Measurements from ENCODE around the gene LTC4S. TPM values are rescaled to one million over a fixed set of nuclear protein-coding genes. Genes with fewer than 3 reads are reported as not detected.

LTC4S gene
- total and polyA plus RNA-seq, 2 donors (not counting 3 experiments of a cell fraction or from before 2014, with no cell fraction given): 0.95 to 6.3 TPM

DNA sequence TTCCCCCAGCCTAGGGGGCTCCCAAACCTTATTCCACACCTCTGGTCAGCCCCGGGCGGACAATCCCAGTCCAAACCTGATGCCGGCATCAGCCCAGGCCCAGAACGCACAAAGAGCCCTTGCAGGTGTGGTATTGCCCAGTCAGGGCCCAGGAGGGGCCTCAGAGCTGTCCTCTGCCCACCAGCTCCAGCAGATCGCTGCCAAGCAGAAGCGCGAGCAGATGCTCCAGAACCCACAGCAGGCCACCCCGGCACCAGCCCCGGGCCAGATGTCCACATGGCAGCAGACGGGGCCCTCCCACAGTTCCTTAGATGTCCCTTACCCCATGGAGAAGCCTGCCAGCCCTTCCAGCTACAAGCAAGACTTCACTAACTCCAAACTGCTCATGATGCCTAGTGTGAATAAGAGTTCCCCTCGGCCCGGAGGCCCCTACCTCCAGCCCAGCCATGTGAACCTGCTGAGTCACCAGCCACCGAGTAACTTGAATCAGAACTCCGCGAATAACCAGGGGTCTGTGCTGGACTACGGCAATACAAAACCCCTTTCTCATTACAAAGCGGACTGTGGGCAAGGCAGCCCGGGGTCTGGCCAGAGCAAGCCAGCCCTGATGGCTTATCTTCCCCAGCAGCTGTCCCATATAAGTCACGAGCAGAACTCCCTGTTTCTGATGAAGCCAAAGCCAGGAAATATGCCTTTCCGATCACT, 27.6 kb upstream of the LTC4S start:
- Histone ChIP-seq H3K27ac (ENCODE audit: insufficient read depth, low read depth, low read length) (peak overlapping the region; percentile 87), H3K9ac (replicated peaks; ENCODE audit: extremely low read depth, insufficient read depth, low read length) (peak overlapping the region; percentile 54), H3K4me3 (replicated peaks in 1 of 3; ENCODE audit: insufficient read depth in 1 of 3, low read depth in 1 of 3, low read length in 3 of 3) (peak overlapping the region in 1 of 3 experiments; percentile 10), H3K79me2 (ENCODE audit: control insufficient read depth, insufficient read depth, low read length) (peaks cover 44% of the 10 kb centered on the region), H3K27me3 (ENCODE audit: control insufficient read depth in 2 of 2, insufficient read depth in 2 of 2, low read length in 2 of 2) (no peaks in the 10 kb centered on the region), H3K4me1 (ENCODE audit: control insufficient read depth, extremely low read depth, insufficient read depth, low read length) (peaks cover 51% of the 10 kb centered on the region), H3K36me3 (ENCODE audit: control insufficient read depth in 2 of 2, extremely low read depth in 1 of 2, insufficient read depth in 2 of 2, low read length in 2 of 2) (peaks cover 0 to 9% of the 10 kb centered on the region in 2 experiments), H3K9me1 (replicated peaks; ENCODE audit: control insufficient read depth, extremely low read depth, insufficient read depth, low read length) (no peaks in the 10 kb centered on the region), H2AFZ (ENCODE audit: low read depth, low read length) (no peak overlapping the region), H3K9me3 (replicated peaks; ENCODE audit: control insufficient read depth, insufficient read depth, low read length) (no peaks in the 10 kb centered on the region), H4K20me1 (replicated peaks; ENCODE audit: control insufficient read depth, extremely low read depth, insufficient read depth, low read length) (no peaks in the 10 kb centered on the region), H3K4me2 (ENCODE audit: insufficient read depth, low read length) (peak overlapping the region; percentile 7)
- TSS peak; percentile 49 for BruUV-seq (replicated peaks)
- POLR2A ChIA-PET: no interaction called here
- intact Hi-C loops (cut with micrococcal nuclease) (no loop called here), dilution Hi-C loops (cut with MboI; ENCODE audit: extremely low pct_ligation_motif_present, low sequenced_read_pairs) (no loop called here)
- DNase-seq (ENCODE audit: low read depth, low spot score) (peak; percentile 69), FAIRE-seq (peak; percentile 57)
- TF ChIP-seq FOS (IDR thresholded peaks at IDR 0.05; ENCODE audit: borderline replicate concordance, insufficient read depth, low read length) (no peak), GATA2 (IDR thresholded peaks at IDR 0.05; ENCODE audit: insufficient read depth, insufficient read length, low read depth, low read length) (no peak), MYC (IDR thresholded peaks at IDR 0.05; ENCODE audit: low read depth, low read length) (no peak)
- CTCF ChIA-PET: interaction anchor here (0.6 to 7.1 kb wide), 6 partner anchors 11 to 48 kb away, joined by 3 to 103 read pairs (median 4); partner anchors contain the start of gene LTC4S

DNA sequence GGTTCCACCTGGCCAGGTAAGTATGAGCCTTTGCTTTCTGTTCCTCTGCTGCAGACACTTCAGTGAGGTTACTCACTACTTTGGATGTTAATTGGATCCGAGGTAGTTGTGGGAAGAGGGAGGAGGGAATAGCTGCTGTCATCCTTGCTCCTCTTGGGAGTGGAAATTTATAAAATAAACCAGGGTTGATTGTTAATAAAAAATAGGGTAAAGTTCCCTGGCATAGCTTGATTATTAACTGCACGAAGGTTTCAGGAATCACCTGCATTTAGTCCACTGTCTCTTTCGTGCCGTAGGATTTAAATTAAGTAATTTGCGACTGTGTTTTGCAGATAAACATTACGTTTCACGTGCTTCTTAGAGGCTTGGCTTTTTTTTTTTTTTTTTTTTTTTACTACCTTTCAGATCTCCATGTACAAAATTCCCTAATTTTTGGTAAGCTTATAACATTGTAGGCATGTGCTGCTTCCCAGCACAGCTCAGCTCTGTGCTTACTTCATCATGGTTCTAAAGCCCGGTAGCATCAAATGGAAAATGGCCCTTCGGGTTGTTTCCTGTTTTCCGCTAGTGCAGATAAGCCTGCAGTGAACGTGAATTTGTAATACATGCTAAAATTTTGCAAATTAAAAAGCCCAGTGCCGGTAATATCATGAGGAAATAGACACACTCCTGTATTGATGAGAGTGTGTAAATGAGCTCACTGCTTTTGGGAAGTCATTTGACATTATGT, 26.9 kb upstream of the LTC4S start:
- Histone ChIP-seq H3K4me3 (replicated peaks in 1 of 3; ENCODE audit: insufficient read depth in 1 of 3, low read depth in 1 of 3, low read length in 3 of 3) (peak overlapping the region in 1 of 3 experiments; percentile 10), H3K4me1 (ENCODE audit: control insufficient read depth, extremely low read depth, insufficient read depth, low read length) (peaks cover 49% of the 10 kb centered on the region), H3K27me3 (ENCODE audit: control insufficient read depth in 2 of 2, insufficient read depth in 2 of 2, low read length in 2 of 2) (no peaks in the 10 kb centered on the region), H3K9me3 (replicated peaks; ENCODE audit: control insufficient read depth, insufficient read depth, low read length) (no peaks in the 10 kb centered on the region), H3K9ac (replicated peaks; ENCODE audit: extremely low read depth, insufficient read depth, low read length) (peak overlapping the region; percentile 18), H3K36me3 (ENCODE audit: control insufficient read depth in 2 of 2, extremely low read depth in 1 of 2, insufficient read depth in 2 of 2, low read length in 2 of 2) (peaks cover 6 to 11% of the 10 kb centered on the region in 2 experiments), H3K79me2 (ENCODE audit: control insufficient read depth, insufficient read depth, low read length) (peaks cover 42% of the 10 kb centered on the region), H3K9me1 (replicated peaks; ENCODE audit: control insufficient read depth, extremely low read depth, insufficient read depth, low read length) (no peaks in the 10 kb centered on the region), H2AFZ (ENCODE audit: low read depth, low read length) (no peak overlapping the region), H3K27ac (ENCODE audit: insufficient read depth, low read depth, low read length) (peak overlapping the region; percentile 87), H3K4me2 (ENCODE audit: insufficient read depth, low read length) (peak overlapping the region; percentile 7), H4K20me1 (replicated peaks; ENCODE audit: control insufficient read depth, extremely low read depth, insufficient read depth, low read length) (no peaks in the 10 kb centered on the region)
- FAIRE-seq (peak; percentile 75), DNase-seq (ENCODE audit: low read depth, low spot score) (peak; percentile 50)
- no peak for TF ChIP-seq POLR2AphosphoS5 (IDR thresholded peaks at IDR 0.05; ENCODE audit: insufficient read depth, low read depth, low read length)
- TF ChIP-seq, protein P1, sequence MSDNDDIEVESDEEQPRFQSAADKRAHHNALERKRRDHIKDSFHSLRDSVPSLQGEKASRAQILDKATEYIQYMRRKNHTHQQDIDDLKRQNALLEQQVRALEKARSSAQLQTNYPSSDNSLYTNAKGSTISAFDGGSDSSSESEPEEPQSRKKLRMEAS (IDR thresholded peaks at IDR 0.05; ENCODE audit: insufficient read depth, insufficient read length): no peak
- no peak for TF ChIP-seq GATA2 (IDR thresholded peaks at IDR 0.05; ENCODE audit: insufficient read depth, insufficient read length, low read depth, low read length)
- no peak for TF ChIP-seq EZH2 (IDR thresholded peaks at IDR 0.05; ENCODE audit: borderline replicate concordance, low read depth, low read length, severe bottlenecking)
- TF ChIP-seq JUN (IDR thresholded peaks at IDR 0.05; ENCODE audit: borderline replicate concordance, insufficient read depth, insufficient read length, low read depth): no peak
- TF ChIP-seq POLR2A (IDR thresholded peaks at IDR 0.05; ENCODE audit: low read depth, low read length): no peak
- TF ChIP-seq, protein P2, sequence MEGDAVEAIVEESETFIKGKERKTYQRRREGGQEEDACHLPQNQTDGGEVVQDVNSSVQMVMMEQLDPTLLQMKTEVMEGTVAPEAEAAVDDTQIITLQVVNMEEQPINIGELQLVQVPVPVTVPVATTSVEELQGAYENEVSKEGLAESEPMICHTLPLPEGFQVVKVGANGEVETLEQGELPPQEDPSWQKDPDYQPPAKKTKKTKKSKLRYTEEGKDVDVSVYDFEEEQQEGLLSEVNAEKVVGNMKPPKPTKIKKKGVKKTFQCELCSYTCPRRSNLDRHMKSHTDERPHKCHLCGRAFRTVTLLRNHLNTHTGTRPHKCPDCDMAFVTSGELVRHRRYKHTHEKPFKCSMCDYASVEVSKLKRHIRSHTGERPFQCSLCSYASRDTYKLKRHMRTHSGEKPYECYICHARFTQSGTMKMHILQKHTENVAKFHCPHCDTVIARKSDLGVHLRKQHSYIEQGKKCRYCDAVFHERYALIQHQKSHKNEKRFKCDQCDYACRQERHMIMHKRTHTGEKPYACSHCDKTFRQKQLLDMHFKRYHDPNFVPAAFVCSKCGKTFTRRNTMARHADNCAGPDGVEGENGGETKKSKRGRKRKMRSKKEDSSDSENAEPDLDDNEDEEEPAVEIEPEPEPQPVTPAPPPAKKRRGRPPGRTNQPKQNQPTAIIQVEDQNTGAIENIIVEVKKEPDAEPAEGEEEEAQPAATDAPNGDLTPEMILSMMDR (IDR thresholded peaks at IDR 0.05; ENCODE audit: extremely low read depth in 1 of 2, insufficient read depth in 1 of 2, low read depth in 1 of 2, low read length in 2 of 2): no peak
- no peak for TF ChIP-seq FOS (IDR thresholded peaks at IDR 0.05; ENCODE audit: borderline replicate concordance, insufficient read depth, low read length)
- TF ChIP-seq MYC (IDR thresholded peaks at IDR 0.05; ENCODE audit: low read depth, low read length): no peak
- ChIA-PET CTCF (interaction anchor here (1.5 to 1.6 kb wide), 2 partner anchors 10 to 30 kb away, joined by 4 to 8 read pairs; no protein-coding TSS in a partner anchor), POLR2A (interaction anchor here (0.9 kb wide), 1 partner anchor 54 kb away, joined by 3 read pairs; the partner anchor contains the start of gene SQSTM1)
- no TSS peak for BruUV-seq (replicated peaks)
- dilution Hi-C loops (cut with MboI; ENCODE audit: extremely low pct_ligation_motif_present, low sequenced_read_pairs) (no loop called here), intact Hi-C loops (cut with micrococcal nuclease) (no loop called here)

Data from endothelial cell of umbilical vein (primary cell).